HG02642 (cell line): ENCODE results near the gene U2AF2.

ENCODE experiments used
- ATAC-seq: cut with Tn5 transposase; IDR thresholded peaks from one replicate; pipeline ENCODE4 v1.9.1; 2021; ENCODE audit warnings: mild to moderate bottlenecking; ENCODE audit not compliant: unreplicated experiment, poor library complexity

The U2AF2 gene

GRCh38 chr19:55642153-55643002, 12.5 kb upstream of the U2AF2 start:
- ATAC-seq = peak; percentile 5

GRCh38 chr19:55643003-55643886, 11.6 kb upstream of the U2AF2 start, which contains the start of gene ZNF581:
TSS of gene ZNF581 (plus strand) at chr19:55643649. CDS start at chr19:55644572, 923 bp downstream.
- peak; percentile 32 for ATAC-seq

- ATAC-seq = no peak
Observed at GRCh38 chr19:55643887-55644176, 11.0 kb upstream of the U2AF2 start.

- ATAC-seq = no peak
Observed at GRCh38 chr19:55644191-55644833, 10.5 kb upstream of the U2AF2 start.

GRCh38 chr19:55644842-55645511, 9.9 kb upstream of the U2AF2 start:
- ATAC-seq = no peak

GRCh38 chr19:55645512-55645881, 9.3 kb upstream of the U2AF2 start:
- no peak for ATAC-seq

GRCh38 chr19:55646889-55647731, 7.7 kb upstream of the U2AF2 start:
- no peak for ATAC-seq

GRCh38 chr19:55647732-55648584, 6.9 kb upstream of the U2AF2 start, which contains the start of gene CCDC106:
TSS of gene CCDC106 (plus strand) at chr19:55648212. CDS start at chr19:55649047, 835 bp downstream.
- peak; percentile 34 for ATAC-seq

GRCh38 chr19:55648585-55649267, 6.1 kb upstream of the U2AF2 start:
- no peak for ATAC-seq

GRCh38 chr19:55649268-55650125, 5.3 kb upstream of the U2AF2 start:
- no peak for ATAC-seq

GRCh38 chr19:55650126-55650557, 4.7 kb upstream of the U2AF2 start:
- no peak for ATAC-seq

GRCh38 chr19:55650602-55651230, 4.1 kb upstream of the U2AF2 start:
- ATAC-seq = no peak

- no peak for ATAC-seq
Observed at GRCh38 chr19:55651236-55651635, 3.6 kb upstream of the U2AF2 start.

- no peak for ATAC-seq
Observed at GRCh38 chr19:55652311-55653128, 2.3 kb upstream of the U2AF2 start.

GRCh38 chr19:55653651-55654322, 1.0 kb upstream of the U2AF2 start:
- peak; percentile 46 for ATAC-seq
